ENCODE results near the gene LRRN4CL.
"Not testable (repeated sequence)": the region's sequence is repeated elsewhere in the genome, so short reads cannot be mapped to it uniquely, and the experiment has no call there.

LRRN4CL gene

GRCh38 chr11:62709247-62710000 is 20.1 kb upstream of the LRRN4CL start:
- no peak for FAIRE-seq

- no peak for FAIRE-seq
These were observed 19.5 kb upstream of the LRRN4CL start for GRCh38 chr11:62708793-62709192.

- FAIRE-seq, result no peak
These were observed 19.1 kb upstream of the LRRN4CL start for GRCh38 chr11:62708392-62708791.

GRCh38 chr11:62707277-62707861 is 18.0 kb upstream of the LRRN4CL start, which contains the start of the genes BSCL2 and GNG3:
Gene BSCL2 (minus strand): TSS chr11:62707424. CDS start chr11:62707195, 229 bp downstream.
Gene GNG3 (plus strand): TSS chr11:62707676. CDS start chr11:62708296, 620 bp downstream.
- FAIRE-seq, result no peak

GRCh38 chr11:62706850-62707247 is 17.5 kb upstream of the LRRN4CL start:
- FAIRE-seq, result no peak

- no peak for FAIRE-seq
These were observed 16.8 kb upstream of the LRRN4CL start for GRCh38 chr11:62705880-62706849.

GRCh38 chr11:62705413-62705812 is 16.1 kb upstream of the LRRN4CL start:
- no peak for FAIRE-seq

- not testable (repeated sequence) for FAIRE-seq
These were observed 14.6 kb upstream of the LRRN4CL start for GRCh38 chr11:62703921-62704320.

GRCh38 chr11:62702246-62702645 is 12.9 kb upstream of the LRRN4CL start:
- FAIRE-seq, result no peak

GRCh38 chr11:62694455-62695167 is 5.3 kb upstream of the LRRN4CL start:
- no peak for FAIRE-seq

- not testable (repeated sequence) for FAIRE-seq
These were observed 4.3 kb upstream of the LRRN4CL start for GRCh38 chr11:62693624-62694023.

- FAIRE-seq, result no peak
These were observed 839 bp downstream of the LRRN4CL start for GRCh38 chr11:62688491-62688890.

GRCh38 chr11:62687508-62688396 is 1.6 kb downstream of the LRRN4CL start:
- FAIRE-seq, result no peak

GRCh38 chr11:62682518-62682917 is 6.8 kb downstream of the LRRN4CL start:
- FAIRE-seq, result no peak

- no peak for FAIRE-seq
These were observed 8.5 kb downstream of the LRRN4CL start for GRCh38 chr11:62680825-62681240.

- no peak for FAIRE-seq
These were observed 10.3 kb downstream of the LRRN4CL start, which contains the start of gene UBXN1 for GRCh38 chr11:62678770-62679696. Gene UBXN1 (minus strand): TSS chr11:62679073. CDS start chr11:62678923, 150 bp downstream.

GRCh38 chr11:62678433-62678769 is 10.9 kb downstream of the LRRN4CL start:
- no peak for FAIRE-seq

GRCh38 chr11:62677714-62678113 is 11.6 kb downstream of the LRRN4CL start:
- no peak for FAIRE-seq

- FAIRE-seq, result no peak
These were observed 12.2 kb downstream of the LRRN4CL start for GRCh38 chr11:62677156-62677555.

- no peak for FAIRE-seq
These were observed 12.6 kb downstream of the LRRN4CL start for GRCh38 chr11:62676698-62677097.
